ENCODE results near the gene RALGPS1.
A peak's percentile ranks its signal among the peaks of the same experiment; 100 is the strongest.

RALGPS1 gene

DNA sequence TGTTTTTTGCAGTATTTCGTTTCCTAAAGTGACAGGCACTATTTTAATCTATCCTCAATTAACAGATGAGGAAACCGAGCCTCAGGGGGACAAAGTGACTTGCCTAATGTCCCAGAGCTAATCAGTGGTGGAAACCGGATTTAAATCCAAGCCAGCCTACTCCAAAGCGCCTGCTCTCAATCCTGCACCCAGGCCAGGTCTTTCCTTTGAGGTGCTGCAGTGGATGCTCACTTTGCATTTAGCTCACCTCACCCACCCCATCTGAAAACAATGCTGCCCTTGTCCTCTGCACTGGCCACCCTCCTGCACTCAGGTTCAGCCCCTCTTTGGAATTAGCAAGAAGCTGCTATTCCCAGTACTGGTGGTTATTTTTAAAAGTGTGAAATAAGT lies 191.9 kb downstream of the RALGPS1 start:
- CTCF ChIA-PET, result no interaction called here
- POLR2A ChIA-PET, result no interaction called here
- DNase-seq (ENCODE audit: extremely low spot score), result no peak
- TF ChIP-seq LEF1 (IDR thresholded peaks at IDR 0.05; ENCODE audit: borderline replicate concordance), result no peak
- no peak for TF ChIP-seq HDGF (IDR thresholded peaks at IDR 0.05; ENCODE audit: borderline replicate concordance)
- no peak for TF ChIP-seq TARDBP (IDR thresholded peaks at IDR 0.05)
- no peak for TF ChIP-seq SUZ12 (IDR thresholded peaks at IDR 0.05)
- no peak for TF ChIP-seq BHLHE40 (IDR thresholded peaks at IDR 0.05; ENCODE audit: borderline replicate concordance)
- TF ChIP-seq ELF4 (IDR thresholded peaks at IDR 0.05), result no peak

DNA sequence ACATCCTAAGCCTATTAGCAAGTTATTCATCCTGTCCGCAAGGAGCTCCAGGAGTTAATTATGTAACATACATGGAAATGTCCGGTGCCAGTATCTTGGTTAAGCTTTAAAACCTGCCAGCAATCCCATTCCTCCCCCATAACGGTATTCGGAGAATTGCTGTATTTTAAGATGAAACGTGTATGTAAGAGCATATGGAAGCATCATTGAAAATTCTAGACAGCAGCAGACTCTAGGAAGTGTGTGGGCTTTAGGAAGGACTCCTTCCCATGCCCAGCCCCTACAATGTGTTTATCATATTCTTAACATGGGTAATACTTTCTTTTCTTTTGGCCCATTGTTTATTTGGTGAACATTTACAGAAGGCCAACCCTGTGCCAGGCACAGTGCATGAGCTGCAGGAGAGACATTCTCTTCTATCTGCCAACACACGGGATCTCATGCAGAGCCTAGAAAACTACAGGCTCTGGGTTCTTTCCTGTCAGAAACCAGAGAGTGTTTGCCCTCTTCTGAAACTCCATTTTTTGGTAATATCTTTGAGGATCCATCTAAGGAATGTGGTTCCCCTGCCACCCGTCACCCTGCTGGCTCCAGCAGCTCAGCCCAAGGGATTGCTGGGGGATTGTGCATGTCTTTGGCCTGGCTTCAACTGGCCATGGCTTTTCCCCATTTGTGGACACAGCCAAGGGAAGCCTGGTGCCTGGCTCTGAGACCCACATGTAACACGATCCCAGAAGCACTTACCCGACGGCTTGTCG lies 192.8 kb downstream of the RALGPS1 start:
- DNase-seq (ENCODE audit: extremely low spot score), result no peak
- ChIA-PET POLR2A (no interaction called here), CTCF (no interaction called here)
- TF ChIP-seq ARNT (IDR thresholded peaks at IDR 0.05) (no peak), ELF4 (IDR thresholded peaks at IDR 0.05) (no peak), LEF1 (IDR thresholded peaks at IDR 0.05; ENCODE audit: borderline replicate concordance) (no peak), TARDBP (IDR thresholded peaks at IDR 0.05) (no peak), ZNF384 (IDR thresholded peaks at IDR 0.05) (no peak), CTBP1 (IDR thresholded peaks at IDR 0.05; ENCODE audit: borderline replicate concordance) (no peak), SUZ12 (IDR thresholded peaks at IDR 0.05) (no peak), FOXM1 (IDR thresholded peaks at IDR 0.05; ENCODE audit: borderline replicate concordance) (no peak), FOXK2 (IDR thresholded peaks at IDR 0.05) (no peak), HDGF (IDR thresholded peaks at IDR 0.05; ENCODE audit: borderline replicate concordance) (no peak), BHLHE40 (IDR thresholded peaks at IDR 0.05; ENCODE audit: borderline replicate concordance) (no peak), L3MBTL2 (conservative IDR thresholded peaks at IDR 0.05) (no peak), NFRKB (IDR thresholded peaks at IDR 0.05) (no peak), FOXA1 (IDR thresholded peaks at IDR 0.05) (no peak), SP1 (IDR thresholded peaks at IDR 0.05) (no peak)
- TF ChIP-seq, protein P1, sequence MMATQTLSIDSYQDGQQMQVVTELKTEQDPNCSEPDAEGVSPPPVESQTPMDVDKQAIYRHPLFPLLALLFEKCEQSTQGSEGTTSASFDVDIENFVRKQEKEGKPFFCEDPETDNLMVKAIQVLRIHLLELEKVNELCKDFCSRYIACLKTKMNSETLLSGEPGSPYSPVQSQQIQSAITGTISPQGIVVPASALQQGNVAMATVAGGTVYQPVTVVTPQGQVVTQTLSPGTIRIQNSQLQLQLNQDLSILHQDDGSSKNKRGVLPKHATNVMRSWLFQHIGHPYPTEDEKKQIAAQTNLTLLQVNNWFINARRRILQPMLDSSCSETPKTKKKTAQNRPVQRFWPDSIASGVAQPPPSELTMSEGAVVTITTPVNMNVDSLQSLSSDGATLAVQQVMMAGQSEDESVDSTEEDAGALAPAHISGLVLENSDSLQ (IDR thresholded peaks at IDR 0.05), result no peak

DNA sequence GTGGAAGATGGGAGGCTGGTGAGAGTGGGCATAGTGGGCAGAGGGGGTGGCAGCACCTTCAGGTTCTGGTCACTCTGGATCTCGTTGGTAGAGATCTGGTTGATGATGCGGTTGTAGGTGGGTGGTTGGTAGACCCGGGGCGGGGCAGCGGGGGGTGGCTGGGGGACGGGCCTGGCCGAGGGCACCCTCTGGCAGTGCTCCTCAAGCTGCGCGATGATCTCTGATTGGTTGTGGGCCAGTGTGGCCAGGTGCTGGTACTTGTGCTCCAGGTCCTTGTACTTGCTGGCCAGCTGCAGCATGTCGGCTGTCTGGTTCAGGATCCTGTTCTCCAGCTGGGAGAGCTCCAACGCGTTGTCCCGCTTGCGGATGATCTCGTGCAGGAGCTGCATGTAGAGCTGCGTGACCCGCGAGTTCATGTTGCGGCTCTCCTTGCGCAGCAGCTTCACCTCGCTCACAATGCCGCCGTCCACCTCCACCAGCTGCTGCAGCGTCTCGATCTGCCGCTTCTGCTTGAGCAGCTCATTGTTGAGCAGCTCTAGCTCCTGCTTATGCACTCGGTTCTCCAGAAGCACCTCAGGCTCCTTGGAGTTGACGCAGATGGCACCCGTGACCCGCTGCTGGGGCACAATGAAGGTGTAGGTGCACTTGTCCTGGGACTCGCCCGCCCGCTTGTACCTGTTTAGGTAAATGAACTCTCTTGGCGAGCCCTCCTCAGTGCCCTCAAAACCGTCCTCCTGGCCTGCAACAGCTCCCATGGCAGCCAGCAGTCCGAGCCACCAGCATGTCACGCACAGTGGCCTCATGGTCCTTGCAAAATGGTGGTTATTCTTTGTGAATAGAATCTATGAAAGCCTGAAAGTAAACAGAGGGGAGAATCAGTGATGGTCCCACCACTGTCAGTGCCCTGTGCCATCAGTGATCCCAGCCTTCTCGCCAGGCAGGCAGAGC lies 193.6 kb downstream of the RALGPS1 start:
- no peak for TF ChIP-seq ARNT (IDR thresholded peaks at IDR 0.05)
- TF ChIP-seq FOXA1 (IDR thresholded peaks at IDR 0.05), result no peak
- TF ChIP-seq ZNF384 (IDR thresholded peaks at IDR 0.05), result no peak
- no peak for TF ChIP-seq FOXK2 (IDR thresholded peaks at IDR 0.05)
- TF ChIP-seq L3MBTL2 (conservative IDR thresholded peaks at IDR 0.05), result no peak
- no peak for TF ChIP-seq SUZ12 (IDR thresholded peaks at IDR 0.05)
- TF ChIP-seq LEF1 (IDR thresholded peaks at IDR 0.05; ENCODE audit: borderline replicate concordance), result no peak
- no peak for TF ChIP-seq SP1 (IDR thresholded peaks at IDR 0.05)
- no peak for TF ChIP-seq CTBP1 (IDR thresholded peaks at IDR 0.05; ENCODE audit: borderline replicate concordance)
- ChIA-PET CTCF (no interaction called here), POLR2A (no interaction called here)
- DNase-seq (ENCODE audit: extremely low spot score), result no peak

DNA sequence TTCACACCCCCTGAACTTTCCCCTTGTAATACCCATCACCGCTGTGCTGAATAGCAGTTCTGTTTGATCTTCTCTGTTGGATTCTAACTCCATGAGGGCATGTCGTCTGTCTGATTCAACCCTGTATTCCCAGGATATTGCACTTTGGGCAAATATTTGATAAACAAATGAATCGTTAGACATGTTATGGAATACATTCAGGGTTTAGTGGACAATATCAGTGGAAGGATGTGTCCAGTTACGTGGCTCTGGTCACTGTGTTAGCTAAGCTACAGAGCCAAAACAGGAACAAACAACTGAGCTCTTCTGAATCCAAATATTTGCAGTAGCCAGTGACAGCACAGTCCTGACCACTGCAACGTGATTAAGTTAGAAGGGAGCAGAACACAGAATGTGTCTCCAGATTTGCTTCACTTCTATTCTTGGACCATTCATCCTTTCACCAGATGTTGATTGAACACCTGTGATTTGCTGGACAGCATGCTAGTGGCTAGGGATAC lies 194.7 kb downstream of the RALGPS1 start:
- CTCF ChIA-PET, result no interaction called here

DNA sequence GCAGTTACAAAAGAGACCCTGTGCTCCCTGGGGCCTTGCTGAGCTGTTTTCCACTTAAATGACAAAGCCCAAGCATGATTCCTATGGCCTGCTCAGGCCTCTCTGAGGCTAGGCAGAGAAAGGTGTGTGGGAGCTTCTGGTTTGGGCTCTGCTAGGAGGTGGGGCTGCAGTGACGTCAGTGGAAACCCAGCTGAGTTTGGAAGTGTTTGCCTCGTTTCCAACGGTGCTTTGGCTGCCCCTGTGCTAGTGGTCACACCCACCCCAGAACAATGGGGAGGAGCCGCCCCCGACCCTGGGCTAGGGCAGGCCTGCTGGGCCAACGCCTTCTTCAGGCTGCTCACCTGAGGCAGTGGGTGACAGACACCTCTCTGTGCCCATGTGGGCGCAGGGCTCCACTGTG lies 197.5 kb downstream of the RALGPS1 start:
- TF ChIP-seq BHLHE40 (IDR thresholded peaks at IDR 0.05; ENCODE audit: borderline replicate concordance) (no peak), FOXM1 (IDR thresholded peaks at IDR 0.05; ENCODE audit: borderline replicate concordance) (no peak), ELF4 (IDR thresholded peaks at IDR 0.05) (no peak), CTBP1 (IDR thresholded peaks at IDR 0.05; ENCODE audit: borderline replicate concordance) (no peak), FOXA1 (IDR thresholded peaks at IDR 0.05) (no peak), ARNT (IDR thresholded peaks at IDR 0.05) (no peak), SP1 (IDR thresholded peaks at IDR 0.05) (no peak), HDGF (IDR thresholded peaks at IDR 0.05; ENCODE audit: borderline replicate concordance) (no peak), L3MBTL2 (conservative IDR thresholded peaks at IDR 0.05) (no peak), TARDBP (IDR thresholded peaks at IDR 0.05) (no peak), FOXK2 (IDR thresholded peaks at IDR 0.05) (no peak), SUZ12 (IDR thresholded peaks at IDR 0.05) (no peak), NFRKB (IDR thresholded peaks at IDR 0.05) (no peak)
- TF ChIP-seq, protein P1 (IDR thresholded peaks at IDR 0.05), result no peak
- DNase-seq (ENCODE audit: extremely low spot score), result peak; percentile 19
- ChIA-PET POLR2A (no interaction called here), CTCF (no interaction called here)

More for the DNA sequence above, 194.7 kb downstream of the RALGPS1 start:
- POLR2A ChIA-PET, result no interaction called here
- DNase-seq (ENCODE audit: extremely low spot score), result no peak
- no peak for TF ChIP-seq ZNF384 (IDR thresholded peaks at IDR 0.05)
- no peak for TF ChIP-seq FOXM1 (IDR thresholded peaks at IDR 0.05; ENCODE audit: borderline replicate concordance)
- TF ChIP-seq NFRKB (IDR thresholded peaks at IDR 0.05), result no peak

DNA sequence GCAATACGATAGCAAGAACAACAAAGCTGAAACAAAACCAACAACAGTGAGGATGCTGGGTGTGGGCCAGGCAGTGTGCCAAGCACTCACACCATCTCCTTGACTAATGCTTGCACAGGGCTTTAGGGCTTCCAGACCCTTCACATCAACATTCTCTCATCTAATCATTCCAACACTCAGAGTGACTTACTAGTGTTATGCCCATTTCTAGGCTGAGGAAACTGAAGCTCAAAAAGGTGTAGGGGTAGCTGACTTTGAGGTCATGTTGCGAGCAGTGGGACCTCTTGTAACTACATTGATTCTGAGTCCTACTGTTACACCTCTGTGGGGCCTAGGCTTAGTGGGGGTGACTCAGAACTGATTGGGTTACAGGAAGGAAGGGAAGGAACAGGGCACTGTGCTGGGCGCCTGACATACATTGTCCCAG lies 198.2 kb downstream of the RALGPS1 start:
- no peak for DNase-seq (ENCODE audit: extremely low spot score)
- ChIA-PET CTCF (no interaction called here), POLR2A (no interaction called here)
- TF ChIP-seq L3MBTL2 (conservative IDR thresholded peaks at IDR 0.05), result no peak

Data from HEK293T (cell line).